ENCODE results near the gene PRX.

Gene PRX

GRCh38 chr19:40357640-40358039 is 55.5 kb downstream of the PRX start:
- DNase-seq (ENCODE audit: low read depth, low spot score) = no peak
- in situ Hi-C loops (cut with HindIII; ENCODE audit: low sequenced_read_pairs) = no loop called here
- no peak for TF ChIP-seq CTCF (IDR thresholded peaks at IDR 0.05; ENCODE audit: low read depth, low read length)
- H3K4me3 ChIP-seq (ENCODE audit: low read depth, low read length) = no peak overlapping the region

- in situ Hi-C loops (cut with HindIII; ENCODE audit: low sequenced_read_pairs) = no loop called here
- DNase-seq (ENCODE audit: low read depth, low spot score) = peak; percentile 55
- no peak overlapping the region for H3K4me3 ChIP-seq (ENCODE audit: low read depth, low read length)
- TF ChIP-seq CTCF (IDR thresholded peaks at IDR 0.05; ENCODE audit: low read depth, low read length) = no peak
Observed at GRCh38 chr19:40356681-40357595, 56.2 kb downstream of the PRX start.

DNA sequence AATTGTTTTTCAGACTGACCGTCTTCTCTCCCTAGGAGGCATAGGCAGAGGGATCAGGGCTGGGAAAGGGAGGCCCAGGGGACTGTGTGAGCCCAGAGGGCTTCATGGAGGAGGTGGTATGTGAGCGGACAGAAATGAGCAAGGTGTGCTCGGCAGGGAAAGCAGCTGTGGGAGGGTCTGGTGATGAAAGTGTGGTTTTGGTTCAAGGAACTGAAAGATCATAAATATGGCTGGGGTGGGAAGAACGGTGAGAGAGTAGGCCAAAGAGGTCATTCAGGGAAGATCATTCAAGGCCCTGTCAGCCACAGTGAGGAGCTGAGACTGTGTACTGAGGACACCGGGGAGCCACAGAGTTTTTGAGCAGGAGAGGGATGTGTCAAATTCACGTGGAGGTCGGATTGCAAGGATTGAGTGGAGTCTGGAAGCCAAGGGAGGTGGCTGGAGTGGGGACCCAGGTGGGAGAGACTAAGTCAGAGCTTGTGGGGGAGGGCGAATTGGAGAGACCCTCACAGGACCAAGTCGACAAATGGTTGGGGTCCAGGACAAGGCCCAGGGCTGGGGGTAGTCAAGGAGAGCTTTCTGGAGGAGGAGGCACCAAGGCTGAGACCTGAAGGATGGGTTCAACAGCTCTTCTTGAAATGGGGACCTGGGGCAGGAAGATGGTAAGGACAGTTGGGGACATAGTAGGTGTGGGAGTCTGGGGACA is 57.0 kb downstream of the PRX start:
- no peak overlapping the region for H3K4me3 ChIP-seq (ENCODE audit: low read depth, low read length)
- DNase-seq (ENCODE audit: low read depth, low spot score) = no peak
- in situ Hi-C loops (cut with HindIII; ENCODE audit: low sequenced_read_pairs) = no loop called here
- TF ChIP-seq CTCF (IDR thresholded peaks at IDR 0.05; ENCODE audit: low read depth, low read length) = no peak

DNA sequence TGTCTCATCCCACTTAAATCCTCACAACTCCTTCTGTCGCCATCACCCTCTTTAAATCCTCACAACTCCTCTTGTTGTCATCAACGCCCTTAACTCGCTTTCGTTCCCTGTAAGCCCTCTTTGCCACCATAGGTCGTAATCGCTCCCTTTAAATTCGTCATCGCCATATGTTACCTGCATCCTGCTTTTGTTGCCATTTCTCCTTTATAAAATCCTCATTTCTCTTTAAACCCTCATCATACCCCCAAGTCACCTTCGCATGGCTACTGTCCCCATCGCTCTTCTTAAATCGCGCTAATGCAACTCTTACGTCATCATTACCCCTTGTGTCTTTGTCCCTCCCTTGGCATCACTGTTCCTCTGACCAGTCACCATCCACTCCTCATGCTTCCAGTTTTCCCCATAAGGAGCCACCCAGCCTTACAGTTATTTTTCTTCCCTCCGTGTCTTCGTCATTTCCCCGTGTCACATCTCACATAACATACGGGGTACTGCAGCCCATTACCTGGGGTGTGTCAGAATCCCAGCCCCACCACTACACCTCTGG is 64.1 kb downstream of the PRX start:
- peak; percentile 54 for DNase-seq (ENCODE audit: low read depth, low spot score)
- H3K4me3 ChIP-seq (ENCODE audit: low read depth, low read length) = peak overlapping the region; percentile 88
- in situ Hi-C loops (cut with HindIII; ENCODE audit: low sequenced_read_pairs) = no loop called here
- no peak for TF ChIP-seq CTCF (IDR thresholded peaks at IDR 0.05; ENCODE audit: low read depth, low read length)

DNA sequence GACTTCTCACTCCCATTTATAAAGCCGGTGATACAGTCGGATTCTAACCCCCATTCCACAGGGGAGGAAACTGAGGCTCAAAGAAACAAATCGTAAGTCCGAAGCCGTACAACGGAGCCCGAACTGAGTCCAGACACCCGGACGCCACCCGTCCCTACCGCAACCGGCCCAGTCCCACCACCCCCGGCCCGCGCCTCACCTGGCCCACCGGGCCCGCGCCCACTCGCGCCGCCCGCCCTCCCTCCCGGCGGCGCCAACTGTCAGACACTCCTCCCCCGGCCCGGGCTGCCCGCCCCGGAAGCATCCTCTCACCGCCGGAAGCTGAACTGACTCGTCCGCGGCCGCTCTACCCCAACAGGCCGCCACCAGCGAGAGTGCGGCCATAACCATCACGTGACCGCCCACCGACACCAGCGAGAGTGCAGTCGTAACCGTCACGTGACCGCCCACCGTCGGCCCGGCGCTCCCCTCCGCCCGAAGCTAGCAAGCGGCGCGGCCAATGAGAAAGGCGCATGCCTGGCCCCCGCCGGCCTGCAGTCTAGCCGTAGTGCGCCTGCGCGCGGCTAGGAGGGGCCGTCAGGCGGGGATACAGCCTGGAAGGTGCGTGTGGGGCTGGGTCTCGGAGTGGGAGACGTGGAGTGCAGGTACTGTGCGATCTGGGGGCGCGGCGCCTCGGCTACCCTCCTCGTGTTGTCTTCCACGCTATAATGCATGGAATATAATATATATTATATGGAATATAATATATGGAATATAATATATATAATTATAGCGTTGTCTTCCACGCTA is 64.9 kb downstream of the PRX start, which contains the start of the genes C19orf47 and PLD3:
Gene C19orf47, minus strand, starts transcription at position 273 of the 789 bp plus-strand sequence. CDS start 6,540 bp downstream, outside the sequence.
Gene PLD3, plus strand, starts transcription at position 571 of the 789 bp plus-strand sequence. CDS start 17,789 bp downstream, outside the sequence.
- TF ChIP-seq CTCF (IDR thresholded peaks at IDR 0.05; ENCODE audit: low read depth, low read length) = no peak
- peak; percentile 100 for DNase-seq (ENCODE audit: low read depth, low spot score)
- in situ Hi-C loops (cut with HindIII; ENCODE audit: low sequenced_read_pairs) = no loop called here

GRCh38 chr19:40344422-40344821 is 68.8 kb downstream of the PRX start:
- TF ChIP-seq CTCF (IDR thresholded peaks at IDR 0.05; ENCODE audit: low read depth, low read length) = no peak
- in situ Hi-C loops (cut with HindIII; ENCODE audit: low sequenced_read_pairs) = no loop called here
- DNase-seq (ENCODE audit: low read depth, low spot score) = no peak
- no peak overlapping the region for H3K4me3 ChIP-seq (ENCODE audit: low read depth, low read length)

More for the DNA sequence above, 64.9 kb downstream of the PRX start, which contains the start of the genes C19orf47 and PLD3:
- H3K4me3 ChIP-seq (ENCODE audit: low read depth, low read length) = peak within 1 kb of the TSS; percentile 95

Data from astrocyte of the spinal cord (primary cell).